GM12892 (cell line): ENCODE results near the gene RAB2B. TPM values are rescaled to one million over a fixed set of nuclear protein-coding genes. Genes with fewer than 3 reads are reported as not detected.

Experiments used
- DNase-seq: peaks from one replicate; pipeline ENCODE4 v3.0.0; 2011; ENCODE audit not compliant: insufficient read length
- FAIRE-seq: peaks from 2 replicates; lab custom pipeline; 2011; peaks lifted over from hg19 to GRCh38; lab: Jason Lieb, UNC
- POLR2A ChIP-seq: IDR thresholded peaks from 2 replicates; pipeline ENCODE4 v1.6.1; 2011; ENCODE audit warnings: low read depth, low read length, control low read depth
- POLR2AphosphoS5 ChIP-seq: IDR thresholded peaks from 2 replicates; pipeline ENCODE4 v1.6.1; 2011; ENCODE audit warnings: low read depth, low read length, control low read depth
- TAF1 ChIP-seq: IDR thresholded peaks from 2 replicates; pipeline ENCODE4 v1.6.1; 2011; ENCODE audit warnings: low read depth, mild to moderate bottlenecking, control low read depth, low read length, borderline replicate concordance
- polyA plus RNA-seq: library from polyadenylated mRNA; unstranded; fragments of >200 nt; gene quantifications from one replicate; pipeline ENCODE4 v1.2.1, GENCODE V29; 2012; ENCODE audit warnings: missing spikeins, inconsistent platforms; ENCODE audit not compliant: missing spikeins

The RAB2B gene
- 26.2 TPM for polyA plus RNA-seq

DNA sequence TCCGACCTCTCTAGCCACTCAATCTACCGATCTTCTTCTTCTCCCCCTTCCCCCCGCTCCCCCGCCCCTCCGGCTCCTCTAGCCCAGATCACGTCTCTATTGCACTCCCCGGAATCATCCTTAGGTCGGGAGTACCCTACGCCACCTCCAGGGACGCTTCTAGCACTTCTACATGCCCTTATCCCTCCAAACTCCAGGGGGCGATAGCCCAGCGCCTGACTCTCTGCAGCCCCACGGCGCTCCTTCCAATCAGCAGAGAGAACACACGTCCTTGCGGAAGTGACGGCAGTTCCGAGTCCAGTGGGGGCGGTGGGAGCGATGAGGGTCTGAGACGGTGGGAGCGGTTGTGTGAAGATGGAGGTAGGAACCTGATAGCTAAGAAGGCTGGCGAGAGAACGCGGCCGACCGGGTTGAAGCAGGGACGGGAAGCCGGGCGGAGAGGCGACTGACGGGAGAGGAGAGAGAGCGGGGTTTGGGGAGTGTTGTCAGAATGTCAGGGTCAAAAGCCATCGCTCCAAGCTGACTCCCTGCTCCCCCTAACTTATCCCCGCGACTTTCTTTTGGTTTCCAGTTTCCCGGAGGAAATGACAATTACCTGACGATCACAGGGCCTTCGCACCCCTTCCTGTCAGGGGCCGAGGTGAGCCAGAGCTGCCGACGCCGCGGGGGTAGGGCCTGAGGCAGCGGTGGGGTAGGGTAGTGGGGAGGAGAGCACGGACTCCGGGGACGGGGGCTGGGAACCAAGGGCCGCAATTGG is at the start of gene RAB2B, which contains the start of gene TOX4:
Gene RAB2B, minus strand, starts transcription at position 35 of the 757 bp plus-strand sequence. CDS start 87 bp downstream, outside the sequence.
Gene TOX4, plus strand, starts transcription at position 271 of the 757 bp plus-strand sequence. Its CDS starts 84 bp downstream, at position 355.
- DNase-seq (peak; percentile 75), FAIRE-seq (peak; percentile 97)
- TF ChIP-seq POLR2AphosphoS5 (peak; percentile 89), POLR2A (peak; percentile 88), TAF1 (no peak)

DNA sequence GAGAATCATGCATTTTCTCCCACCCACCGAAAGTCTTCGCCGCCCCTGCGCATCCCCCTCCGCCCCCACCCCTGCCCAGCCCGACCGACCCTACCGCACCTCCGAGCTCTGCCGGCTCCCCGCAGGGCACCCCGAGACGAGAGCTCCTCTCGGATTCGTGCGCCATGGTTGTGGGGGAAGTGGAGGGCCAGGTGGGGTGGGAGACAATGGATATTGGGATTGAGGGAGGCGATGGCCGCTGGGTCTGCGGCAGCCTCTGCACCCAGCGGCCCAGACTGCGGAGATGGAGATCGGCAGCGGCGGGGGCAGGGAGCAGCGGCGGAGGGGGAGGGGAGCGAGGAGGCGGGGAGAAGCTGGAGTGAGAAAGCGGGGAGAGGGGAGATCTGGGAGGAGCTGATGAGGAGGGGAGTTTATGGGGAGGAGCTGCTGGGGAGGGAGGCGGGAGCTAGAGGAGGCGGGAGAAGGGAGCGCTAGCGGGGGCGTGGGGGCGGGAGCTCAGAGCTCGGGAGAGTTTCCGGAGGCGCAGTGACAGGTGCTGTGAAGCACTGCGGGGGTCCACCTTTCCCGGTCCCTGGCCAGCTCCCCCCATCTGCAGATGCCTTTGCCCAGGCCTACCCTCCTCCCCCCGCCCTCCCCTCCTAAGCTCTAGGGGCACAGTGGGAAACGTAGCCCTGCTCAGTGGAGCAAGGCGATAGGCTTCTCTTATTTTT is 49.4 kb upstream of the RAB2B start, which contains the start of gene SALL2:
Gene SALL2, minus strand, starts transcription at position 385 of the 710 bp plus-strand sequence. Its CDS starts 219 bp downstream, at position 166.
- FAIRE-seq (no peak), DNase-seq (peak; percentile 48)
- TF ChIP-seq POLR2A (no peak), POLR2AphosphoS5 (no peak), TAF1 (no peak)

DNA sequence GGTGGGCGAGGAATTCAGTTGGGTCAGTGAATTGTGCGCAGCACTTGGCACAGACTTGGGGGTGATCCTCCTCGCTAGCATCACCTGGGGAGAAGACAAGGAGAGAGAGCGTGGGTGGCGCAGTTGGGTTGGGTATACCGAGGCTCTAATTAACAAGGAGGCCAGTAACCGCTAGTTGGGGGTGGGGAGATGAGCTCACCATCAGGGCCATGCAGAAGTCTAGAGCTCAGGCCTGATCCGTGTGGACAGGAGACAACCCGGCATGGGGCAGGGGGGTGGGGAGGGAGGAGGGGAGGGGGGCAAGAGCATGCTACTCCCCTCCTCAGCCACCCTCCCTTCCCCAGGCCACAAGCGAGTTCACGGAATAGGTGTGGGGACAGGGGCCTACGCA is 48.8 kb upstream of the RAB2B start:
- no peak for TF ChIP-seq TAF1
- TF ChIP-seq POLR2AphosphoS5 = no peak
- no peak for TF ChIP-seq POLR2A
- FAIRE-seq (no peak), DNase-seq (no peak)

GRCh38 chr14:21524575-21525490 is 48.1 kb upstream of the RAB2B start:
- FAIRE-seq = no peak
- DNase-seq = no peak
- TF ChIP-seq POLR2A (no peak), POLR2AphosphoS5 (no peak)

DNA sequence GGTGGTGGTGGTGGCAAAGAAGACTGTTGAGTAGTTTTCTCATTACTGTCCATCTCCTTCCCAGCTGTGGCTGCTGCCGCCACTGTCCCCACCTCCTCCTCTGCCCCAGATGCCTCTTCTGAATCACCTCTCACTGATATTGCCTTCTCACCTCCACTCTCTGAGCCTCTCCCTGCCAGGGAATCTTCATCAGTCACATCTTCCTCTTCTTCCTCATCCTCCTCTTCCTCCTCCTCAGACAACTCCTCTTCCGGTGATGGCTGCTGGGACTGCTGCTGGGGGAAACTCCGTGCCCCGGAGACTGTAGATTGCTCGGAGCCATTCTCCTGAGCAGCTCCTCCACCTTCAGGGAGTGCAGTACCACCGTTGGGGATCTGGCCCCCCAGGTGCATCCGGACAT is 46.4 kb upstream of the RAB2B start:
- DNase-seq (no peak), FAIRE-seq (no peak)
- TF ChIP-seq TAF1 (no peak), POLR2A (no peak), POLR2AphosphoS5 (no peak)

DNA sequence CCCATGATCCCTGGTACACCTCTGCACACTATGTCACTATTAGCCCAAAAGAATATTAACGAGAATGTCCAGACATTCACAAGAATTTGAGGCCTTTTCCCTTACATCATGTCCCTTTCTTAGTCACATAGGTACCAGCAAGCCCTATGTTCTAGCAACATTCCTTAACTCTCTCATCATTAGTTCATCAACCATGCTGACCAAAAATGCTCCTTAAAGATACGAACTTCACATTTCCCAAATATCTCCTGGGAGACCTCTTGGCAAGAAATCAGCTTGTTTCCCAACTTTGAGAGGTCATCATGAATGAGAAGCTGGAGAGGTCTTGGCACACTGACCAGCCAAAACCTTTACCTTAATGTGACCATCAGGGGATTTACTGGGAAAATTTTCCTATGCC is 44.7 kb upstream of the RAB2B start:
- no peak for TF ChIP-seq POLR2AphosphoS5
- no peak for FAIRE-seq

DNA sequence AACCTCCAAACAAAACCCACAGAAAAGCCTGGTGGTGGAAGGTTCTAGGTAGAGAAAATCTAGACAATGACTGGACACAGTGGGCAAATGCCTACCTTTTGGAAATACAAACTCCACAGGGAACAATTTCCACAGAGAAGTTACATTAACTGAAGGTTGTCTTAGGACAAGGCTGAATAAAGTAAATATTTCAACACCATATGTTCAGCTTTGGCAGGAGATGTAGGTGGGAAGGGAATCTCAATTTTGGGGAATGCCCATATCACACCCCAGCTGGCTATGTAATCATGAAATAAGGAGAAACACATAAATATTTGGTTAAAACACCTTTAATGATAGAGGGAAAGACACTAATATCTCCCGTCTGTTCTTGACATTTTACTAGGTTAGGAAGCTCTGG is 44.0 kb upstream of the RAB2B start:
- TF ChIP-seq POLR2AphosphoS5 (no peak), TAF1 (no peak), POLR2A (no peak)
- DNase-seq (no peak), FAIRE-seq (no peak)

More for the DNA sequence above, 44.7 kb upstream of the RAB2B start:
- DNase-seq = no peak

GRCh38 chr14:21518725-21519124 is 42.0 kb upstream of the RAB2B start:
- no peak for FAIRE-seq
- no peak for DNase-seq
- TF ChIP-seq TAF1 (no peak), POLR2AphosphoS5 (no peak), POLR2A (no peak)

- FAIRE-seq (no peak), DNase-seq (no peak)
- TF ChIP-seq TAF1 (no peak), POLR2A (no peak), POLR2AphosphoS5 (no peak)
These were observed 37.6 kb upstream of the RAB2B start for GRCh38 chr14:21514341-21514740.

GRCh38 chr14:21510735-21511657 is 34.2 kb upstream of the RAB2B start, which contains the start of gene METTL3:
TSS of gene METTL3 (minus strand) at chr14:21511340. CDS start at chr14:21511223, 117 bp downstream.
- DNase-seq = peak; percentile 84
- peak; percentile 84 for TF ChIP-seq POLR2A
- TF ChIP-seq TAF1 = peak; percentile 50; the same call in 1 of the 2 replicates
- peak; percentile 82 for TF ChIP-seq POLR2AphosphoS5
- peak; percentile 93 for FAIRE-seq

GRCh38 chr14:21509432-21510143 is 32.8 kb upstream of the RAB2B start:
- no peak for FAIRE-seq

More at GRCh38 chr14:21509432-21510143, 32.8 kb upstream of the RAB2B start:
- no peak for DNase-seq
- no peak for TF ChIP-seq POLR2A
- TF ChIP-seq TAF1 = no peak
- no peak for TF ChIP-seq POLR2AphosphoS5
